MM.1S (cell line): ENCODE measurements around the gene ANKRD65.
A peak's percentile ranks its signal among the peaks of the same experiment; 100 is the strongest.

Experiments used
- DNase-seq: peaks from one replicate; pipeline ENCODE4 v3.0.0-alpha.2; 2015
- H2AFZ ChIP-seq: fragments of 300-600 bp; sonication (generic); 2 replicates; pipeline ENCODE4 v1.6.0; 2016; ENCODE audit warnings: antibody characterized with exemption, low read length
- H3F3A ChIP-seq: fragments of 300-600 bp; sonication (generic); 2 replicates; pipeline ENCODE4 v1.6.1; 2016; ENCODE audit warnings: mild to moderate bottlenecking, antibody characterized with exemption, low read length, moderate library complexity, mixed read lengths; ENCODE audit not compliant: insufficient read depth
- H3K27ac ChIP-seq: fragments of 300-600 bp; sonication (generic); 2 replicates; pipeline ENCODE4 v1.5.1; 2016; ENCODE audit warnings: mild to moderate bottlenecking, low read length
- H3K27me3 ChIP-seq: fragments of 300-600 bp; sonication (generic); replicated peaks from 2 replicates; pipeline ENCODE4 v1.6.0; 2016; ENCODE audit warnings: low read length; ENCODE audit not compliant: insufficient read depth
- H3K36me3 ChIP-seq: fragments of 300-600 bp; sonication (generic); replicated peaks from 2 replicates; pipeline ENCODE4 v1.6.1; 2016; ENCODE audit warnings: mild to moderate bottlenecking, low read length, mixed read lengths; ENCODE audit not compliant: insufficient read depth
- H3K4me1 ChIP-seq: fragments of 300-600 bp; sonication (generic); 2 replicates; pipeline ENCODE4 v1.6.1; 2016; ENCODE audit warnings: low read length, mixed read lengths
- H3K4me2 ChIP-seq: fragments of 300-600 bp; sonication (generic); 2 replicates; pipeline ENCODE4 v1.6.0; 2016; ENCODE audit warnings: low read depth, low read length
- H3K4me3 ChIP-seq: fragments of 300-600 bp; sonication (generic); 2 replicates; pipeline ENCODE4 v1.5.1; 2016; ENCODE audit warnings: low read length, mixed read lengths
- H3K79me2 ChIP-seq: fragments of 300-600 bp; sonication (generic); 2 replicates; pipeline ENCODE4 v1.6.1; 2016; ENCODE audit warnings: mixed run types, low read length, mixed read lengths
- H3K9ac ChIP-seq: fragments of 300-600 bp; sonication (generic); 2 replicates; pipeline ENCODE4 v1.6.1; 2016; ENCODE audit warnings: low read length, mixed read lengths
- H3K9me2 ChIP-seq: fragments of 300-600 bp; sonication (generic); replicated peaks from 2 replicates; pipeline ENCODE4 v1.6.1; 2016; ENCODE audit warnings: mild to moderate bottlenecking, low read length, mixed read lengths; ENCODE audit not compliant: insufficient read depth
- H3K9me3 ChIP-seq: fragments of 300-600 bp; sonication (generic); replicated peaks from 2 replicates; pipeline ENCODE4 v1.6.1; 2016; ENCODE audit warnings: mild to moderate bottlenecking, low read length, mixed read lengths; ENCODE audit not compliant: insufficient read depth
- H4K20me1 ChIP-seq: fragments of 300-600 bp; sonication (generic); 2 replicates; pipeline ENCODE4 v1.6.1; 2016; ENCODE audit warnings: mild to moderate bottlenecking, low read length, moderate library complexity, mixed read lengths; ENCODE audit not compliant: insufficient read depth
- EZH2 ChIP-seq: fragments of 300-600 bp; sonication (generic); optimal IDR thresholded peaks from 2 replicates; pipeline ENCODE3; 2017; ENCODE audit warnings: low read depth, mild to moderate bottlenecking, antibody characterized with exemption, low read length, mixed read lengths
- EZH2phosphoT487 ChIP-seq: fragments of 300-600 bp; sonication (generic); IDR thresholded peaks from 2 replicates; pipeline ENCODE4 v1.6.1; 2018; ENCODE audit warnings: antibody characterized with exemption, low read length
- TF ChIP-seq, protein P1 (sequence below): fragments of 300-600 bp; sonication (generic); IDR thresholded peaks from 2 replicates; pipeline ENCODE4 v1.5.1; 2016; ENCODE audit warnings: antibody characterized with exemption, low read length, mixed read lengths

The ANKRD65 gene

GRCh38 chr1:1374589-1374928 is 46.5 kb downstream of the ANKRD65 start:
- peaks cover 26% of the 10 kb centered on the region for H3K79me2 ChIP-seq
- H3K27me3 ChIP-seq, result no peaks in the 10 kb centered on the region
- H3K36me3 ChIP-seq, result no peaks in the 10 kb centered on the region
- peak overlapping the region; percentile 77 for H3K4me2 ChIP-seq
- no peaks in the 10 kb centered on the region for H3K9me3 ChIP-seq
- no peaks in the 10 kb centered on the region for H4K20me1 ChIP-seq
- peaks cover 15% of the 10 kb centered on the region for H3F3A ChIP-seq
- TF ChIP-seq, protein P1, sequence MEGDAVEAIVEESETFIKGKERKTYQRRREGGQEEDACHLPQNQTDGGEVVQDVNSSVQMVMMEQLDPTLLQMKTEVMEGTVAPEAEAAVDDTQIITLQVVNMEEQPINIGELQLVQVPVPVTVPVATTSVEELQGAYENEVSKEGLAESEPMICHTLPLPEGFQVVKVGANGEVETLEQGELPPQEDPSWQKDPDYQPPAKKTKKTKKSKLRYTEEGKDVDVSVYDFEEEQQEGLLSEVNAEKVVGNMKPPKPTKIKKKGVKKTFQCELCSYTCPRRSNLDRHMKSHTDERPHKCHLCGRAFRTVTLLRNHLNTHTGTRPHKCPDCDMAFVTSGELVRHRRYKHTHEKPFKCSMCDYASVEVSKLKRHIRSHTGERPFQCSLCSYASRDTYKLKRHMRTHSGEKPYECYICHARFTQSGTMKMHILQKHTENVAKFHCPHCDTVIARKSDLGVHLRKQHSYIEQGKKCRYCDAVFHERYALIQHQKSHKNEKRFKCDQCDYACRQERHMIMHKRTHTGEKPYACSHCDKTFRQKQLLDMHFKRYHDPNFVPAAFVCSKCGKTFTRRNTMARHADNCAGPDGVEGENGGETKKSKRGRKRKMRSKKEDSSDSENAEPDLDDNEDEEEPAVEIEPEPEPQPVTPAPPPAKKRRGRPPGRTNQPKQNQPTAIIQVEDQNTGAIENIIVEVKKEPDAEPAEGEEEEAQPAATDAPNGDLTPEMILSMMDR, result no peak
- no peak for TF ChIP-seq EZH2phosphoT487
- TF ChIP-seq EZH2, result no peak
- H3K4me1 ChIP-seq, result peaks cover 16% of the 10 kb centered on the region
- peak overlapping the region; percentile 73 for H3K27ac ChIP-seq
- peak overlapping the region; percentile 81 for H2AFZ ChIP-seq
- H3K4me3 ChIP-seq, result peak overlapping the region; percentile 96
- no peak for DNase-seq
- no peaks in the 10 kb centered on the region for H3K9me2 ChIP-seq
- peak overlapping the region; percentile 98 for H3K9ac ChIP-seq

GRCh38 chr1:1373815-1374588 is 47.1 kb downstream of the ANKRD65 start:
- DNase-seq, result no peak
- Histone ChIP-seq H3K9me2 (no peaks in the 10 kb centered on the region), H3K27ac (no peak overlapping the region), H4K20me1 (no peaks in the 10 kb centered on the region), H3K27me3 (no peaks in the 10 kb centered on the region), H3K79me2 (peaks cover 26% of the 10 kb centered on the region), H3K4me2 (peak overlapping the region; percentile 77), H3K9me3 (no peaks in the 10 kb centered on the region), H3K4me3 (peak overlapping the region; percentile 96), H3K36me3 (no peaks in the 10 kb centered on the region), H2AFZ (no peak overlapping the region), H3F3A (peaks cover 15% of the 10 kb centered on the region), H3K4me1 (peaks cover 16% of the 10 kb centered on the region), H3K9ac (peak overlapping the region; percentile 98)
- TF ChIP-seq EZH2phosphoT487 (no peak), EZH2 (no peak)
- TF ChIP-seq, protein P1, result no peak

DNA sequence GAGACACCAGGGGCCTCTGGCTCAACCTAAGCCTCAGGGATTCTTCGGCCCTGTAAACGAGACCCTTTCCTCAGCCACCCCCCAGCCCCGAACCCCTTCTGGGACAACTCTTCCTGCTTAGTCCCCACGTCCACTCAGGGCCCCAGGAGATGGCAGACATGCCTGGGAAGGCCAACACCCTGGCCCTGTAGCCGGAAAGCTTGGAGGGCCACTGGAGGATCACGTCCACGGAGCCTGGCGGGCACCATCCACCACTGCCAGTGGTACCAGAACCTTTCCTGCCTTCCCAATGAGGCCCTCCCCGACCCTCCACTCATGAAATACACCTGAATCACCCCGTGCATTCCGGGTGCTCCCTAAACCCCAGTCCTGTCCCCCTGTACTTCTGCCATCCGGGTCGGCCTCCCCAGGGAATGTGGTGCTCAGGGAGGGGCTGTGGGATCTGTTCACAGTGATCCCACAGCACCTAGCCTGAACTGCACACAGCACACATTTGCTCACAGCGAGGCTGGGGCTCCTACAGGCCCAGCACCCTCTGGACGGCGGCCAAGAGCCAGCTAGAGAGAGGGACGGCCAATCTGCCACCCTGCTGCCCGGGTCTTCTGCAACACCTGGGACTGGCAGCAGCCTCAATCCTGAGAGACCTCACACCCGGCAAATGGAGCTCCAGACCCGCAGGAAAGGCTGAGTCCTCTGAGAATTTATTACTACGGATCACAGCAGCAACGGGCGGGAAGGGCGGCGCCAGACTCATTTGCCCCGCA is 47.8 kb downstream of the ANKRD65 start:
- no peaks in the 10 kb centered on the region for H3K9me3 ChIP-seq
- no peak overlapping the region for H3K4me3 ChIP-seq
- H3K4me2 ChIP-seq, result no peak overlapping the region
- H3K9me2 ChIP-seq, result no peaks in the 10 kb centered on the region
- H2AFZ ChIP-seq, result no peak overlapping the region
- no peak for DNase-seq
- H3F3A ChIP-seq, result peaks cover 15% of the 10 kb centered on the region
- H3K27ac ChIP-seq, result no peak overlapping the region
- no peaks in the 10 kb centered on the region for H4K20me1 ChIP-seq
- peaks cover 26% of the 10 kb centered on the region for H3K79me2 ChIP-seq
- no peaks in the 10 kb centered on the region for H3K27me3 ChIP-seq
- H3K36me3 ChIP-seq, result no peaks in the 10 kb centered on the region
- no peak overlapping the region for H3K9ac ChIP-seq
- peaks cover 16% of the 10 kb centered on the region for H3K4me1 ChIP-seq
- TF ChIP-seq, protein P1, result no peak
- TF ChIP-seq EZH2phosphoT487 (no peak), EZH2 (no peak)
